Cardiac fibroblast (primary cell): ENCODE data around the gene TXK.

Experiments used
- DNase-seq, 2 donors: peaks; one replicate each; pipeline versions ENCODE4 v3.0.0 to v3.0.0-alpha.2; 2010; ENCODE audit warnings: low read depth in 2 of 2
- H3K4me3 ChIP-seq, 2 donors: replicated peaks in 1 of 2; 1 replicate in 1 of 2; 2 replicates in 1 of 2; pipeline ENCODE4 v1.5.1; 2011; ENCODE audit warnings: low read depth in 2 of 2, low read length in 2 of 2, mild to moderate bottlenecking in 2 of 2, moderate library complexity in 1 of 2
- CTCF ChIP-seq: IDR thresholded peaks from one replicate; pipeline ENCODE4 v1.5.1; 2011; ENCODE audit warnings: low read depth, mild to moderate bottlenecking, low read length, inconsistent platforms

TXK gene

GRCh38 chr4:48051078-48051477, 83.0 kb downstream of the TXK start:
- no peak overlapping the region for H3K4me3 ChIP-seq
- no peak for TF ChIP-seq CTCF
- no peak for DNase-seq

- H3K4me3 ChIP-seq, result no peak overlapping the region
- no peak for DNase-seq
- TF ChIP-seq CTCF, result no peak
Measured at GRCh38 chr4:48049483-48049882, 84.6 kb downstream of the TXK start.

GRCh38 chr4:48047896-48048295, 86.2 kb downstream of the TXK start:
- TF ChIP-seq CTCF, result no peak
- DNase-seq, result no peak
- H3K4me3 ChIP-seq, result no peak overlapping the region

GRCh38 chr4:48047421-48047844, 86.6 kb downstream of the TXK start:
- DNase-seq, result no peak
- TF ChIP-seq CTCF, result no peak

GRCh38 chr4:48046059-48046458, 88.0 kb downstream of the TXK start:
- H3K4me3 ChIP-seq, result no peak overlapping the region
- no peak for TF ChIP-seq CTCF
- DNase-seq, result no peak

More at GRCh38 chr4:48047421-48047844, 86.6 kb downstream of the TXK start:
- H3K4me3 ChIP-seq, result no peak overlapping the region

- H3K4me3 ChIP-seq, result no peak overlapping the region
- no peak for DNase-seq
- TF ChIP-seq CTCF, result no peak
Measured at GRCh38 chr4:48044298-48044697, 89.8 kb downstream of the TXK start.

- TF ChIP-seq CTCF, result no peak
- DNase-seq, result no peak
Measured at GRCh38 chr4:48043504-48043903, 90.5 kb downstream of the TXK start.

More at GRCh38 chr4:48043504-48043903, 90.5 kb downstream of the TXK start:
- H3K4me3 ChIP-seq, result no peak overlapping the region
